ENCODE results near the gene ITGB7. TPM values are rescaled to one million over a fixed set of nuclear protein-coding genes. Genes with fewer than 3 reads are reported as not detected.

Gene ITGB7
- polyA plus RNA-seq, 3 donors from 2014 or later, result 289 to 390 (median 389) TPM

- H3K27me3 Mint-ChIP-seq (ENCODE audit: low read depth in 3 of 3), result peaks cover 11 to 24% (median 13%) of the 10 kb centered on the region in 3 donors
- no peaks in the 10 kb centered on the region for H3K9me3 Mint-ChIP-seq
- peak overlapping the region; percentile 89 to 97 (median 94) for H3K4me3 Mint-ChIP-seq
- H3K4me1 Mint-ChIP-seq, result peaks cover 72 to 75% of the 10 kb centered on the region in 2 donors
- no peak for DNase-seq
- H3K36me3 Mint-ChIP-seq, result peaks cover 2 to 8% (median 4%) of the 10 kb centered on the region in 3 donors
- peak overlapping the region; percentile 90 to 97 (median 96) for H3K27ac Mint-ChIP-seq
Observed at GRCh38 chr12:53218551-53219291, 11.7 kb upstream of the ITGB7 start.

DNA sequence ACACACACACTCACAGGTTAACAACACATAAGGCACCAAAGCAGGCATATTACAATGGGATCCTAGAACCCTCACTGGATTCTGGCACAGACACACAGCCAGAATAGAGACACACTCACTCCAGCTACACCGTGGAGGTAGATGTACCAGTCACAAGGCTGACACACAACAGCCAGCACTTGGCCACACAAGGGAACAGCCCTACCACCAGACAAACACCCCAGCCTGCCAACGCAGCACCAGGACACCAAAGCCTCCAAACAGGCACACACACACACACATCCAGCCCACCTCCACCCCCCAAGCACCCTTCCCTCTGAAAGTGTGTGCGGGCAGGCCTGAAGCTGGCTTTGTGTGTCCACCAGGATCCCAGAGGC lies 10.9 kb upstream of the ITGB7 start:
- DNase-seq, result no peak
- Mint-ChIP-seq H3K4me1 (peaks cover 72 to 75% of the 10 kb centered on the region in 2 donors), H3K27ac (peak overlapping the region; percentile 89 to 97 (median 94)), H3K36me3 (peaks cover 7 to 13% (median 9%) of the 10 kb centered on the region in 3 donors), H3K27me3 (ENCODE audit: low read depth in 3 of 3) (peaks cover 12 to 24% (median 13%) of the 10 kb centered on the region in 3 donors), H3K9me3 (no peaks in the 10 kb centered on the region), H3K4me3 (peak overlapping the region; percentile 84 to 90 (median 84))

GRCh38 chr12:53217051-53217930 lies 10.2 kb upstream of the ITGB7 start:
- H3K9me3 Mint-ChIP-seq, result no peaks in the 10 kb centered on the region
- peak overlapping the region; percentile 84 to 90 (median 84) for H3K4me3 Mint-ChIP-seq
- peak overlapping the region; percentile 89 to 97 (median 94) for H3K27ac Mint-ChIP-seq
- peaks cover 66 to 70% of the 10 kb centered on the region in 2 donors for H3K4me1 Mint-ChIP-seq
- H3K27me3 Mint-ChIP-seq (ENCODE audit: low read depth in 3 of 3), result peaks cover 12 to 24% (median 14%) of the 10 kb centered on the region in 3 donors
- DNase-seq, result peak; percentile 75 to 78 (median 75)
- peaks cover 7 to 16% (median 9%) of the 10 kb centered on the region in 3 donors for H3K36me3 Mint-ChIP-seq

DNA sequence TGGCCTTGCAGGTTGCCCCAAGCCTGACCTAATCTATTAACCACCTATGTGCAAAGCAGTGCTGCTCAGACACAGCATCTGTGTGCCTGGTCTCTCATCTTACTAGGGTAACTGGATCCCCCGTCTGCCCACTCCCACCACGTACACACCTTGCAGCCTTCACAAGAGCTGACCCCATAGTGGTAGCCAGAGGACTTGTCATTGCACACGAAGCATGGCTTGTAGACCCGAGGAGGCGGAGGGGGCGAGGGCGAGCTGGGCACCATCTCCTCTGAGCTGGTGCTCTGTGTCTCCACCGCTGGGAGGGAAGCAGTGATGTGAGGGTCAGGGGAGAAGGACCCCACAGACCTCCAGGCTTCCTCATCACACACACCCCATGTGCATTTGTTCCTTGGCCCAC lies 8.4 kb upstream of the ITGB7 start:
- Mint-ChIP-seq H3K27me3 (ENCODE audit: low read depth in 3 of 3) (peaks cover 10 to 18% (median 10%) of the 10 kb centered on the region in 3 donors), H3K36me3 (peaks cover 11 to 21% (median 15%) of the 10 kb centered on the region in 3 donors), H3K9me3 (no peaks in the 10 kb centered on the region), H3K4me1 (peaks cover 63 to 64% of the 10 kb centered on the region in 2 donors), H3K4me3 (peak overlapping the region in 3 of 5 donors; percentile 11 to 88 (median 16)), H3K27ac (peak overlapping the region; percentile 89 to 97 (median 94))
- DNase-seq, result no peak

GRCh38 chr12:53214687-53215455 lies 7.8 kb upstream of the ITGB7 start:
- Mint-ChIP-seq H3K36me3 (peaks cover 11 to 21% (median 15%) of the 10 kb centered on the region in 3 donors), H3K9me3 (no peaks in the 10 kb centered on the region), H3K4me3 (no peak overlapping the region), H3K27ac (peak overlapping the region; percentile 66 to 97 (median 92)), H3K27me3 (ENCODE audit: low read depth in 3 of 3) (peaks cover 10 to 14% (median 12%) of the 10 kb centered on the region in 3 donors), H3K4me1 (peaks cover 64 to 66% of the 10 kb centered on the region in 2 donors)
- no peak for DNase-seq

DNA sequence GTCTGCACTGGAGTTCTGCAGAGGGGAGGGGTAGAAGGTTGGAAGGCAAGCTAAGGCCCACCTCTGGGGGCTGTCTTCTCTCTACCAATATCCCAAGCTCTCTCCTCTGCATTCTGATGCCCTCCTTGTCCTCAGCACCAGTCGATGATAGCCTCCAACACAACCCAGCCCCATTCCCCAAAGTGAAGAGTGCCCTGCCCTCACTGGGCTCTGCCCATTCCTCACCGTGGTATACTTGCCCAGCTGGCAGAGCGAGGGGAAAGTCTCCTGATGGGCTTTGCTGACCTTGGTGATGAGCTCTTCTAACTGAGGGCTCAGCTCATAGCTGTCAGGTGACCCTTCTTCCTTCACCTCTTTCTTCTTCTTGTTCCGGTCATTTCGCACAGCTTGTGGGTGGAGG lies 7.2 kb upstream of the ITGB7 start:
- Mint-ChIP-seq H3K27me3 (ENCODE audit: low read depth in 3 of 3) (peaks cover 6 to 10% (median 7%) of the 10 kb centered on the region in 3 donors), H3K4me3 (no peak overlapping the region), H3K4me1 (peaks cover 65 to 66% of the 10 kb centered on the region in 2 donors), H3K27ac (peak overlapping the region in 3 of 6 donors; percentile 66 to 80 (median 74)), H3K9me3 (no peaks in the 10 kb centered on the region), H3K36me3 (peaks cover 11 to 21% (median 15%) of the 10 kb centered on the region in 3 donors)
- no peak for DNase-seq

DNA sequence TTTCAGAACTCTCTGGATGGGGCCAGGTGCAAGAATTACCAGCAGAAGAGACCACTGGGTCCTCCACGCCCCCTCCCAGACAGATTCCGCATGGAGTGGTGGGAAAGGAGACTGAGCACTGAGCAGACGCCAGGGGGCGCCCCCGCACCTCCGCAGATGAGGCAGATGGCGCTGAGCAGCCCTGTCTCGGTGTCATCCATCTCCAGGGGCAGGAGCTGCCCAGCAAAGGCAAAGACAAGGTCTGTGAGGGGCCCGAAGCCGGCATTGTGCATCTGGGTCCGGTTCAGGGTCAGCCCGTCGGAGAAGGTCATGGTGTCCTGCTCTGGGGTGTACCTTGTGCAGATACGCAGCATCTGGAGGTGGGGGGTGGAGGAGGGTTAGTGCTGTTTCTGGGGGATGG lies 6.3 kb upstream of the ITGB7 start:
- peak overlapping the region in 4 of 6 donors; percentile 25 to 74 (median 50) for H3K27ac Mint-ChIP-seq
- no peaks in the 10 kb centered on the region for H3K9me3 Mint-ChIP-seq
- peaks cover 4 to 9% (median 7%) of the 10 kb centered on the region in 3 donors for H3K27me3 Mint-ChIP-seq (ENCODE audit: low read depth in 3 of 3)
- DNase-seq, result peak; percentile 77 to 83 (median 79)
- no peak overlapping the region for H3K4me3 Mint-ChIP-seq
- H3K36me3 Mint-ChIP-seq, result peaks cover 11 to 21% (median 18%) of the 10 kb centered on the region in 3 donors
- H3K4me1 Mint-ChIP-seq, result peaks cover 66 to 68% of the 10 kb centered on the region in 2 donors

GRCh38 chr12:53212931-53213330 lies 5.9 kb upstream of the ITGB7 start:
- peak overlapping the region in 1 of 6 donors; percentile 74 for H3K27ac Mint-ChIP-seq
- peaks cover 11 to 21% (median 18%) of the 10 kb centered on the region in 3 donors for H3K36me3 Mint-ChIP-seq
- peaks cover 4 to 9% (median 7%) of the 10 kb centered on the region in 3 donors for H3K27me3 Mint-ChIP-seq (ENCODE audit: low read depth in 3 of 3)
- H3K4me1 Mint-ChIP-seq, result peaks cover 66 to 68% of the 10 kb centered on the region in 2 donors
- no peak overlapping the region for H3K4me3 Mint-ChIP-seq
- no peak for DNase-seq
- no peaks in the 10 kb centered on the region for H3K9me3 Mint-ChIP-seq

DNA sequence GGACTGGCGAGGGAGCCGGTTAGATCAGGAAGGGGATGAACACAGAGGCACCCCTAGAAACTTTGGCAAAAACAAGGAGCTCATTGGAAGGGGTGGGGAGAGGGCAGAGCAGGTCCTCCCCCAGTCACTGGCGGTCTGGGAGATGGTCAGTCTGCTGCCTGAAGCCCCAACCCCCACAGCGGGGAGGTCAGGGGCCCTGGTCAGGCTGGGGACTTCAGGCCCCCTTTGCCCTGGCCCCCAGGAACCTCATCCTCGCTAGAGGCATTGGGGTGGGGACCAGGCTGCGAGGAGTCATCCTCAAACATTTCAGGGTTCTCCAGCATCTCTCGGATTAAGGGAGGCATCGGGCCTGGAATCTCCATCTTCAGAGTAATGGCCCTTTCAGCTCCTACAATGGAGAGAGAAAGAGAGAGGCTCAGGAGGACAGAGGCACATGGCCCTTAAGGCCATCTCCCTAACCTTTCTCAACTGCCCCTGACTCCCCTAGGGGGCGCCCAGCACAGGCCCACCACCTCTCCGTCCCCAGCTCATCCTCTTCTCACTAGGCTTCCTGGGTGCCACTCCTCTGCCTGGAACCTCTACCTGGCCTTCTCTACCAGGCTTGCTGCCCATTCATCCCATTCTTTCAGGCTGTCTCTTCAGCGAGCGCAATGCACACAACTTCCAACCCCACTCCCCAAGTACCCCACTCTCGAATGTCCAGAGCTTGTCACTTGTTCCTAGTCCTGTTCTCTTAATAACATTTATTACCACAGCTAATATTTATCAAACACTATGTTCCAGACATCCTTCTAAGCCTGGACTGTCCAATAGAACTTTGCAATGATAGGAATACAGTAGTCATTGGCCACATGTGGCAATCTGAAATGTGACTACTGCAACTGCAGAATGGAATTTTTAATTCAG lies 4.7 kb upstream of the ITGB7 start:
- H3K9me3 Mint-ChIP-seq, result no peaks in the 10 kb centered on the region
- peaks cover 66% of the 10 kb centered on the region in 2 donors for H3K4me1 Mint-ChIP-seq
- peaks cover 11 to 21% (median 18%) of the 10 kb centered on the region in 3 donors for H3K36me3 Mint-ChIP-seq
- no peak for DNase-seq
- no peak overlapping the region for H3K4me3 Mint-ChIP-seq
- peak overlapping the region in 1 of 6 donors; percentile 24 for H3K27ac Mint-ChIP-seq
- peaks cover 3 to 6% (median 4%) of the 10 kb centered on the region in 3 donors for H3K27me3 Mint-ChIP-seq (ENCODE audit: low read depth in 3 of 3)

- peaks cover 0 to 4% (median 4%) of the 10 kb centered on the region in 3 donors for H3K27me3 Mint-ChIP-seq (ENCODE audit: low read depth in 3 of 3)
- peaks cover 66% of the 10 kb centered on the region in 2 donors for H3K4me1 Mint-ChIP-seq
- H3K9me3 Mint-ChIP-seq, result no peaks in the 10 kb centered on the region
- H3K27ac Mint-ChIP-seq, result no peak overlapping the region
- no peak overlapping the region for H3K4me3 Mint-ChIP-seq
- H3K36me3 Mint-ChIP-seq, result peaks cover 11 to 21% (median 18%) of the 10 kb centered on the region in 3 donors
- DNase-seq, result no peak
Observed at GRCh38 chr12:53210843-53211242, 3.8 kb upstream of the ITGB7 start.

GRCh38 chr12:53208877-53209463 lies 1.9 kb upstream of the ITGB7 start:
- peak; percentile 49 to 50 (median 50) for DNase-seq
- peaks cover 0 to 4% (median 1%) of the 10 kb centered on the region in 3 donors for H3K27me3 Mint-ChIP-seq (ENCODE audit: low read depth in 3 of 3)

DNA sequence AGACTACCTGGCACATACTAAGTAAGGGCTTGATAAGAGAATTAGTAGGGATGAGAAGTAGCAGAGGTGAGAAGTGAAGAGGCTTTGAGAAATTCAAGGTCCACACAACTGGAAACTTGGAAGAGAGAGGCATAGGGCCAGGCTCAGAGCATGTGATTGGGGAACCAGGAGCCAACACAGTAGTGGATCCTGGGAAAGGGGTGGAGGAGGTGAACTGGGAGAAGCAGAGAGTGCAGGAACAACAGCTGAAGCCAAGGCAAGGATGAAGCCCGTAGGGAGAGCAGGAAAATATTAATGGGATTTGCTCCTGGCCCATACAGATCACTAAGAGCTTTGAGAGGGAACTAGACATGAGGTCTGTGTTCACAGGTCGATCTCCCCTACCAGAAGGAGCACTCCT lies 1.4 kb upstream of the ITGB7 start:
- Mint-ChIP-seq H3K4me1 (peaks cover 71% of the 10 kb centered on the region in 2 donors), H3K36me3 (peaks cover 7 to 11% (median 11%) of the 10 kb centered on the region in 3 donors), H3K9me3 (no peaks in the 10 kb centered on the region), H3K4me3 (peak overlapping the region; percentile 82 to 93 (median 89)), H3K27ac (peak overlapping the region; percentile 74 to 96 (median 92)), H3K27me3 (ENCODE audit: low read depth in 3 of 3) (peaks cover 0 to 2% (median 1%) of the 10 kb centered on the region in 3 donors)
- DNase-seq, result no peak

More at GRCh38 chr12:53208877-53209463, 1.9 kb upstream of the ITGB7 start:
- Mint-ChIP-seq H3K4me3 (peak overlapping the region; percentile 82 to 93 (median 89)), H3K9me3 (no peaks in the 10 kb centered on the region), H3K36me3 (peaks cover 11 to 16% (median 15%) of the 10 kb centered on the region in 3 donors), H3K27ac (peak overlapping the region; percentile 74 to 96 (median 92)), H3K4me1 (peaks cover 71% of the 10 kb centered on the region in 2 donors)

Data from immature natural killer cell (primary cell).